ENCODE results near the gene MYCN. TPM values are rescaled to one million over a fixed set of nuclear protein-coding genes. Genes with fewer than 3 reads are reported as not detected.

Gene MYCN
- total and polyA plus RNA-seq, 2 of the 4 experiments (the other 2 are of a cell fraction): not detected

DNA sequence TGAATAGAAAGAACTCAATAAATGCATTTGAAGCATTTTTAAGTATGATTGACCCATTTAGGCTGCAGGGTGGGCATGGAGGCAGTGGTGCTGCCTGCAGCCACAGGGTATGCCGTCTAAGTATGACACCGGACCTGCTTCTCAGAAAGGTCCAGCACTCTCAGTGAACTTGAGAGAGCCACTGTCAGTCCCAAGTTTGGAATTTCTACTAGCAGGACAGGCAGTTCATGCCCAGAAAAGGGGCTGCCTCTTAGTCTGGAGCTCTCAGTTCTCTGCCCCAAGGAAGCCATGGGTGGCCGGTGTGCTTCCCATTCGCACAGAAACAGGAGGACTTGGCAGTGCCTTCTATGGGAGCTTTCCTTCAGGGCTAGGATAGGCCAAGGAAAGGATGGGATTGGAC is 24.0 kb upstream of the MYCN start:
- Histone ChIP-seq H3K9me3 (ENCODE audit: control insufficient read depth, insufficient read depth, low read length) (peaks cover 37% of the 10 kb centered on the region), H4K5ac (ENCODE audit: low read depth, low read length) (no peak overlapping the region), H3K23ac (ENCODE audit: low read depth, low read length) (no peak overlapping the region), H2BK5ac (ENCODE audit: low read depth, low read length, poor library complexity, severe bottlenecking) (no peak overlapping the region), H3K56ac (ENCODE audit: extremely low read depth, insufficient read depth, low read length) (no peak overlapping the region), H3K79me1 (ENCODE audit: low read depth in 1 of 2, low read length in 2 of 2) (no peaks in the 10 kb centered on the region), H2BK20ac (ENCODE audit: low read depth, low read length) (no peak overlapping the region), H4K20me1 (ENCODE audit: insufficient read depth, low read length) (no peaks in the 10 kb centered on the region), H4K91ac (ENCODE audit: insufficient read depth, low read depth, low read length) (no peak overlapping the region), H3K9ac (ENCODE audit: low read depth, low read length) (no peak overlapping the region), H2AK5ac (ENCODE audit: low read depth, low read length) (no peak overlapping the region), H3K4me1 (ENCODE audit: control insufficient read depth, insufficient read depth, low read length) (no peaks in the 10 kb centered on the region), H3K4me2 (ENCODE audit: low read depth, low read length) (no peak overlapping the region), H2AK9ac (replicated peaks; ENCODE audit: low read depth, low read length, poor library complexity) (no peak overlapping the region), H3K27me3 (ENCODE audit: control insufficient read depth, insufficient read depth, low read length) (no peaks in the 10 kb centered on the region), H3K36me3 (ENCODE audit: control insufficient read depth, insufficient read depth, low read length) (no peaks in the 10 kb centered on the region), H3K27ac (ENCODE audit: insufficient read depth, low read length) (no peak overlapping the region), H3K18ac (ENCODE audit: low read depth, low read length) (no peak overlapping the region), H2BK120ac (ENCODE audit: low read depth, low read length) (no peak overlapping the region), H2AFZ (replicated peaks; ENCODE audit: low read length, poor library complexity) (no peak overlapping the region), H3K14ac (replicated peaks; ENCODE audit: low read depth, low read length) (no peak overlapping the region), H3K9me1 (ENCODE audit: insufficient read depth, low read length) (no peaks in the 10 kb centered on the region), H3K4ac (ENCODE audit: low read depth, low read length) (no peak overlapping the region), H2BK15ac (ENCODE audit: low read depth, low read length) (no peak overlapping the region), H4K8ac (ENCODE audit: low read depth in 2 of 2, low read length in 2 of 2) (no peak overlapping the region), H3K4me3 (ENCODE audit: insufficient read depth, low read depth, low read length) (no peak overlapping the region)
- TF ChIP-seq RAD21 (IDR thresholded peaks at IDR 0.05; ENCODE audit: low read length): no peak
- no peak for TF ChIP-seq SMC3 (IDR thresholded peaks at IDR 0.05; ENCODE audit: low read depth, low read length)
- no peak for TF ChIP-seq FOS (IDR thresholded peaks at IDR 0.05; ENCODE audit: low read depth, low read length)
- no peak for TF ChIP-seq POLR2A (IDR thresholded peaks at IDR 0.05; ENCODE audit: low read depth, low read length)
- TF ChIP-seq MAFK (IDR thresholded peaks at IDR 0.05; ENCODE audit: low read depth, low read length): no peak
- dilution Hi-C loops (cut with HindIII; ENCODE audit: low sequenced_read_pairs, unreplicated experiment) (no loop called here), intact Hi-C loops (cut with micrococcal nuclease) (no loop called here), in situ Hi-C loops (cut with MboI; ENCODE audit: low sequenced_read_pairs) (no loop called here)
- DNase-seq: no peak
- WGBS, 2 experiments (ENCODE audit: extremely low coverage in 2 of 2, insufficient read length in 1 of 2): 80% methylated on average over 1 of the region's 4 CpGs; no CpG with 5 or more reads in 1 of the 2 experiments
- POLR2A ChIA-PET (ENCODE audit: unreplicated experiment): no interaction called here
- no peak for ATAC-seq (ENCODE audit: low read depth)
- no TSS peak for BruUV-seq (replicated peaks)
- CTCF ChIA-PET: no interaction called here
